GM12892 (cell line): ENCODE data around the gene WFDC5.

Experiments used
- DNase-seq: peaks from one replicate; pipeline ENCODE4 v3.0.0; 2011; ENCODE audit not compliant: insufficient read length
- FAIRE-seq: peaks from 2 replicates; lab custom pipeline; 2011; peaks lifted over from hg19 to GRCh38; lab: Jason Lieb, UNC
- POLR2A ChIP-seq: IDR thresholded peaks from 2 replicates; pipeline ENCODE4 v1.6.1; 2011; ENCODE audit warnings: low read depth, low read length, control low read depth
- POLR2AphosphoS5 ChIP-seq: IDR thresholded peaks from 2 replicates; pipeline ENCODE4 v1.6.1; 2011; ENCODE audit warnings: low read depth, low read length, control low read depth
- TAF1 ChIP-seq: IDR thresholded peaks from 2 replicates; pipeline ENCODE4 v1.6.1; 2011; ENCODE audit warnings: low read depth, mild to moderate bottlenecking, control low read depth, low read length, borderline replicate concordance

WFDC5 gene

GRCh38 chr20:45110301-45110700 lies 4.7 kb downstream of the WFDC5 start:
- FAIRE-seq (no peak), DNase-seq (no peak)
- TF ChIP-seq POLR2AphosphoS5 (no peak), POLR2A (no peak), TAF1 (no peak)

DNA sequence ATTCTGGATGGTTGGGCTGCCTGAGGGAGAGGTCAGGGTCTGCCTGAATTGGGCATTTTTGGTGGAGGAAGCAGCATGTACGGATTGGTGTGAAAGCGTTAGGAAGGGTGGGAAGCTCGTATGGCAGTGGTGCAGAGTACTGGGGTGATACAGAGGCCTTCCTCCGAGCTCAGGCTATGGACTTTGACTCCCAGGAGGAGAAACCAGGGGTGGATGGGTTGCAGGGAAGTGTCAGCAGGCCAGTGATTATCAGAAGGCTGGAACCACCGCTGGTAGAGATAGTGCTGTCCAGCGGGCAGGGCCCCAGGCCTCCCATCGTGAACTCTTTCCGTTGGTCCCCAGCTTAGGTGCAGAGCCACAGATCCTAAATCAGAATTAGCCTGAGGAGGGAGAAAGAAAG lies 5.3 kb downstream of the WFDC5 start:
- no peak for FAIRE-seq

DNA sequence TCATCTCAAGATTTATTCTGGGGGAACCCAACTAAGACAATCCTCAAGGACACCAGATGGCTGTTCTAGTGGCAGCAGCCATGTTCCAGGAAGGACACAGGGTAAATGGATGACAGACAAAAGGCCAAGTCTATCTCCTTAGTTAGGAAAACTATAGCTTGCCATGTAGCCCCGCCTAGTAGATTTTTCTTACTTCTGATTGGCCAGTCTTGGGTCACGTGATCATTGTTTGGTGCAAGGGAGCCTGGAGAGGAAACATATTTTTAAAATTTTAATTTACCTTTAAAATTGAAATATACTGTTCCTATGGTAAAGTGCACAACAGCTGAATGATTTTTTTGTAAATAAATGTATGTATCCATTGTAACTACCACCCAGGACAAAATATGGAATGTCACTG lies 9.7 kb downstream of the WFDC5 start:
- no peak for TF ChIP-seq POLR2AphosphoS5
- TF ChIP-seq TAF1, result no peak
- no peak for TF ChIP-seq POLR2A
- FAIRE-seq (no peak), DNase-seq (no peak)

More for the DNA sequence above, 5.3 kb downstream of the WFDC5 start:
- TF ChIP-seq POLR2A (no peak), POLR2AphosphoS5 (no peak), TAF1 (no peak)
- DNase-seq, result no peak

- DNase-seq (no peak), FAIRE-seq (no peak)
- TF ChIP-seq POLR2AphosphoS5, result no peak
- no peak for TF ChIP-seq POLR2A
- TF ChIP-seq TAF1, result no peak
Measured at GRCh38 chr20:45104786-45105185, 10.2 kb downstream of the WFDC5 start.

- DNase-seq (no peak), FAIRE-seq (no peak)
- TF ChIP-seq POLR2AphosphoS5, result no peak
- TF ChIP-seq POLR2A, result no peak
- no peak for TF ChIP-seq TAF1
Measured at GRCh38 chr20:45103072-45103471, 11.9 kb downstream of the WFDC5 start.

- TF ChIP-seq TAF1 (no peak), POLR2AphosphoS5 (no peak), POLR2A (no peak)
- no peak for FAIRE-seq
- no peak for DNase-seq
Measured at GRCh38 chr20:45101333-45101850, 13.6 kb downstream of the WFDC5 start.

- TF ChIP-seq TAF1 (no peak), POLR2A (no peak), POLR2AphosphoS5 (no peak)
- DNase-seq (no peak), FAIRE-seq (no peak)
Measured at GRCh38 chr20:45100563-45101245, 14.3 kb downstream of the WFDC5 start, which contains the start of gene KCNS1. Gene KCNS1, minus strand, starts transcription at chr20:45101127. Its CDS starts 1,891 bp downstream, at chr20:45099236.

DNA sequence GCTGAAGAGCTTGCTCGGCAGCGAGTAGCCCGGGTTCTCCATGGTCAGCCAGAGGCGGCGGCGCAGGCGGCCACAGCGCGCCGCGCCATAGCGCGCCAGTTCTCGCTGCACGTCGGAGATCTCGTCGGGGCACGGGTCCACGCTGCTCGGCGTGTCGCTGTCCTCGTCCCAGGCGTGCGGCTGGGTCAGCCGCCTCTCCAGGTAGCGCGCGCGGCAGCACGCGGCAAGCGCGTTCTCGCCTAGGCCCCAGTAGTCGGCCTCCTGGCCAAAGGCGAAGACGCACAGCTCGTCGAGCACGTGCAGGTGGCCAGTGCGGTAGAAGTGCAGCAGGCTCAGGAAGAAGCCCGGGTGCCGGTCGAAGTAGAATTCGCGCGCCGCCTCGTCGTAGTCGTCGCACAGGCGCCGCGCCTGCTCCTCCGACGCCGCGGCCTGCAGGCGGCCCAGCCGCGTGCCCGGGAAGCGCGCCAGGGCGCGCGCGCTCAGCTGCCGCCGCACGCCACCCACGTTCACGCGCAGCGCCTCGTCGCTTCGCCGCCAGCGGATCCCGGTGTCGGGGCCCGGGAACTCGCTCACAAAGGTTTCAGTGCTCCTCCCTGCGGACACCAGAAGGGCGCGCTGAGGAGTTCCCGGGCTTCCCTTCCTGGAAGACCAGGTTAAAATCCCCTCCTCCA lies 16.7 kb downstream of the WFDC5 start:
- DNase-seq (no peak), FAIRE-seq (no peak)
- TF ChIP-seq POLR2AphosphoS5 (no peak), POLR2A (no peak), TAF1 (no peak)

DNA sequence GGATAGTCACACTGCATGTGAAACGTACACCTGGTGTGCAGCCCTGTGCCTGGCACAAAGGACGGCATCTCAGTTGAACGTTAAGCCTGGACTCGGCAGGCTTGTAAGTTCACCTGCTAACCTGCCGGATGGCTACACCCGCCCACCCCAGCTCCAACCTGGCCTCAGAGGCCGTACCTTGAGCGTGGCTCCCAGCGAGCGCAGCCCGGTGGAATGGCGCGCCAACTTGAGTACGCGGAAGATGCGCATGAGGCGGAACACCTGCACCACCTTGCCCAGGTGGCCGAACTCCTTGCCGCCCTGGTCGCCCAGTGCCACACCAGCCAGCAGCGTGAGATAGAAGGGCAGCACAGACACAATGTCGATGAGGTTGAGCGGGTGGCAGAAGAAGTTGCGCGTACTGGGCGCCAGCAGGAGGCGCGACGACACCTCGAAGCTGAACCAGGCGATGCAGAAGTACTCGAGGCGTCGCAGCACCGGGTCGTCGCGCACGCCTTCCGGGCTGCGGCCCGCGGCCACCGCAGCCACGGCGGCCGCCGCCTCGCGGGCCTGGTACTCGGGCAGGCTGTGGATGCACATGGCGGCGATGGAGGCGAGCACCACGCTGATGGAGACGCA lies 17.4 kb downstream of the WFDC5 start:
- TF ChIP-seq POLR2AphosphoS5 (no peak), POLR2A (no peak), TAF1 (no peak)
- FAIRE-seq, result no peak
- DNase-seq, result no peak

- no peak for DNase-seq
- FAIRE-seq, result no peak
- TF ChIP-seq POLR2AphosphoS5 (no peak), POLR2A (no peak), TAF1 (no peak)
Measured at GRCh38 chr20:45096781-45097180, 18.2 kb downstream of the WFDC5 start.

- FAIRE-seq, result peak; percentile 50
Measured at GRCh38 chr20:45095805-45096238, 19.2 kb downstream of the WFDC5 start.

More at GRCh38 chr20:45095805-45096238, 19.2 kb downstream of the WFDC5 start:
- peak; percentile 50 for DNase-seq
- no peak for TF ChIP-seq POLR2A
